C4-2B (cell line): ENCODE results near the gene DAW1.

ENCODE experiments used
- ZFX ChIP-seq: fragments of 450-650 bp; IDR thresholded peaks from 2 replicates; pipeline ENCODE4 v1.6.1; 2017
- TF ChIP-seq, protein P1 (sequence below): fragments of 450-650 bp; conservative IDR thresholded peaks from 2 replicates; pipeline ENCODE4 v1.5.1; 2017; ENCODE audit warnings: mild to moderate bottlenecking

- TF ChIP-seq, protein P1, sequence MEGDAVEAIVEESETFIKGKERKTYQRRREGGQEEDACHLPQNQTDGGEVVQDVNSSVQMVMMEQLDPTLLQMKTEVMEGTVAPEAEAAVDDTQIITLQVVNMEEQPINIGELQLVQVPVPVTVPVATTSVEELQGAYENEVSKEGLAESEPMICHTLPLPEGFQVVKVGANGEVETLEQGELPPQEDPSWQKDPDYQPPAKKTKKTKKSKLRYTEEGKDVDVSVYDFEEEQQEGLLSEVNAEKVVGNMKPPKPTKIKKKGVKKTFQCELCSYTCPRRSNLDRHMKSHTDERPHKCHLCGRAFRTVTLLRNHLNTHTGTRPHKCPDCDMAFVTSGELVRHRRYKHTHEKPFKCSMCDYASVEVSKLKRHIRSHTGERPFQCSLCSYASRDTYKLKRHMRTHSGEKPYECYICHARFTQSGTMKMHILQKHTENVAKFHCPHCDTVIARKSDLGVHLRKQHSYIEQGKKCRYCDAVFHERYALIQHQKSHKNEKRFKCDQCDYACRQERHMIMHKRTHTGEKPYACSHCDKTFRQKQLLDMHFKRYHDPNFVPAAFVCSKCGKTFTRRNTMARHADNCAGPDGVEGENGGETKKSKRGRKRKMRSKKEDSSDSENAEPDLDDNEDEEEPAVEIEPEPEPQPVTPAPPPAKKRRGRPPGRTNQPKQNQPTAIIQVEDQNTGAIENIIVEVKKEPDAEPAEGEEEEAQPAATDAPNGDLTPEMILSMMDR = no peak
- TF ChIP-seq ZFX = no peak
Measured at GRCh38 chr2:227834916-227835650, 36.3 kb upstream of the DAW1 start.
